ENCODE results near the gene ZNF728.
"Not testable (repeated sequence)": the region's sequence is repeated elsewhere in the genome, so short reads cannot be mapped to it uniquely, and the experiment has no call there.

Gene ZNF728

DNA sequence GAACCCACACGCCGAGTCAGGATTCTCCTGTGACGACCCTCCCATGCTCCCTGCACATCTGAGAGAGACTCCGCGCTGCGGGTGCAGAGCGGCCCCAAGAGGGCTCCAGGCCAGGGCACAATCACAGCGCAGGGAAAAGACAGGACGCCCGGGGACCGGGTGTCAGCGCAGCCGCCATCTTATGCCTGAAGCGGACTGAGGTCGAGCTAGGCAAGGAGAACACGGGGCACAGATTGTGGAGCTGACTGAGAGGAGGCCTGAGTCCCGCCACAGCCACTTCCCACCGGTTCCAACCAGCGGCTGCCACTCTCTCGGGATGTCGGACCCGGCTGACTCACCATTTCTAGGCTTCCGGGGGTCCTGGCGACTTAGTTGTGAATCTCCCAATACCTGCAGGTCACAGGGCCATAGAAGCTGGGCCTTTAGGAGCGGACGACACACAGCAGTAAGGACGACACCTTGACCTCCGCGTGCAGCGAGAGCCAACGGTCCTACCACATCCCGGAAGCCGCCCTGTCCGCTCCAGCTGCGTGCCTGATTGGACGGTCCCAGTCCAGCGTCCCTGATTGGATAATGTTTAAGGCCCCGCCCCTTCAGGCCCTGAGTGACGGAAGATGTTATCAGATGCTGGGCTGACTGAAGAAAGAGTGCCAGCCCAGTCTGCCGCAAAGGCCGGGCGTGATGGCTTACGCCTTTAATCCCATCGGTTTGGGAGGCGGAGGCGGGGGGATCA, at the start of gene ZNF728:
Gene ZNF728 (minus strand): TSS at position 487 of the 733 bp plus-strand sequence. CDS start 146 bp downstream, at position 341.
- no peak for DNase-seq

DNA sequence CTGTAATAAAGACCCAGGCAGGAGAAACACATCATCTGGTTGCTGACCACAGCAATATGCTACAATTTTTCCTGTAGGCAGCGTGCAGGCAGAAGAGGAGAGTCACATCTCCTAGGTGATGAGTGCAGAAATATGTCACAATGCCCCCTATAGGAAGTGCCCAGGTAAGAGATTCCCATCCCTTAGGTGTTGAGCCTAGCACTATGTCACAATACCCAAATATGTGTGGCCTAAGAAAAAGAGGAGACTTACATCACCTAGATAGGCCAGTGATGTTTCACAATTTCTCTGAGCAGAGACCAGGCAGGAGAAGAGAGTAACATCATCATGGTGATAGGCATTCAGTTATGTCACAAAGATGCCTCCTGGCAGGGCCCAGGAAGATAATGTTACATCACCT, 49.4 kb upstream of the ZNF728 start:
- DNase-seq = no peak

DNA sequence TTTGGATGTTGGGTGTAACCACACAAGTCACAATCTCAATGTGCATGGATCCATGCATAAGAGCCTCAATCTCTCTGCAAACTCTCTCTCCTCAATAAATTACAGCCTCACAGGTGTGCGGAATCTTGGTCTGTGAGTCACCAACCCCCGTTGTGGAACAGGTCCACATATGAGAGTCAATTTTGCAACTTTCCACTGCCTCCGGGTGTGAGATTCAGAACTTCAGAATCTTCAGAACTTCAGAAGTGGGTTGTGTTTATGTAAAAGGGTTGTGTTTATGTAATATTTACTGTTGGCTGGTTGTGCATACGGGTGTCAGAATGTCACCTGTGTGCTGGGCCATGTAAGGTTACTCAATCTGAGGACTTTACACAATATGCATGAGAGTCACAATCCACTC, 46.3 kb upstream of the ZNF728 start:
- DNase-seq = no peak

DNA sequence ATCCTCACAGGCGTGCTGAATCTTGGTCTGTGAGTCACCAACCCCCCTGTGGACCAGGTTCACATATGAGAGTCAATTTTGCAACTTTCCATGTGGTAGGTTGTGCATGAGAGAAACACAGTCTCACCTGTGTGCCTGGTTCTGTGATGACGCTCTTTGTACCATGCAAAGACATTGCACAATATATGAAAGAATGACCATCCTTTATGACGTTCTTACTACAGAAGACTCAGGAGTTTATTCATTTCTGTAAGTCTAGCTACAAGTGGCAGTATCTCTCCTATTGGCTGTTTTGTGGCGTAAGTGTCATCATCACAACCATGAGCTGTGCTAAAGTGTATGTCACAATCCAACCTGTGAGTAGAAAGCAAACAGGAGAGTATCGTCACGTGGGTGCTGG, 43.8 kb upstream of the ZNF728 start:
- no peak for DNase-seq

DNA sequence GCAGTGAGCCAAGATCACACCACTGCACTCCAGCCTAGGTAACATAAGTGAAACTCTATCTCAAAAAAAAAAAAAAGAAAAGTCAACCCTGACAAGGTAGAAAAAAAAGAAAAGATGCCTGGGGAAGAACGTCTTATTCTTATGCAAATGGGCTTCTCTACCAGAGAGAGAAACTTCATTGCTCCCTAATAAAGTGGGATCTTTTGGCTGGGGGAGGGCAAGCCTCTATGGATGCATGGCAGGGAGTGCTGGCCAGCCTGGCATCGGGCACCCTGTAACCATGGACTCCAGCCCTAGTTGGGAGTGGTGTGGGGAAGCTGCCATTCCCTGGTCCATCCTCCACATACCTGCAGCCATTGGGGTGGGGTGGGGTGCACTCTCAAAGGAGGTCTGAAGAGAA, 30.7 kb upstream of the ZNF728 start:
- no peak for DNase-seq

DNA sequence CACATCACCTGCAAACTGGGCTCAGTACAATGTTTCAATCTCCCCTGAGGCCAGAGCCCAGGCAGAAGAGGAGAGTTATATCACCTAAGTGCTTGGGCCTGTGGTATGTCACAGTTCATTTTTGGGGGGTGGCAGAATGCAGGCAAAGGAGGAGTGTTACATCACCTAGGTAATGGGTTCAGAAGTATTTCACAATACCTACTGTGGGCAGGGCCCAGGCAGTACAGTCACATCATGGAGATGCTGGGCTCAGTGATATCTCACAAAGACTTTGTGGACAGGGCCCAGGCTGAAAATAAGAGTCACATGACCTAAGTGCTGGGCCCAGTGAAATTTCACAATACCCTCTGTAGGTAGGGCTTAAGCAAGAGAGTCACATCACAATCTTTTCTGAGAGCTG, 12.7 kb upstream of the ZNF728 start:
- no peak for DNase-seq

DNA sequence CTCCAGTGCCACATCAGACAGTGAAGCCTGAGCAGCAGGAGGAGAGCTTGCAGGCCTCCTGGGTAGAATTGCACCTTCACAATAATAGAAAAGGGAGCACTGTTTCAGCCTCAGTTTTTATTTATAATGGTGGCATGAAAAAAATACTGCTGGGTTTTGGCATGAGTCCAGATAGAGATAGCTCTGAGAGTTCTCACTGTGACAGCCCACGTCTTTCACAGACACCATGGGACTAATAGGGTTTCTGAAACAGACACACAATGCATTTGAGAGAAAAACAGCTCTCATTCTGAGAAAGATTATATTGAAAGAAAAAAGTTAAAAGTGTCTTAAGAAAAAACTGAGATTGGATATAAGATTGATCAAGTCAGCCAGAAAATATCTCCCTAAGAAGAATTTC, 8.0 kb downstream of the ZNF728 start:
- DNase-seq = not testable (repeated sequence)

DNA sequence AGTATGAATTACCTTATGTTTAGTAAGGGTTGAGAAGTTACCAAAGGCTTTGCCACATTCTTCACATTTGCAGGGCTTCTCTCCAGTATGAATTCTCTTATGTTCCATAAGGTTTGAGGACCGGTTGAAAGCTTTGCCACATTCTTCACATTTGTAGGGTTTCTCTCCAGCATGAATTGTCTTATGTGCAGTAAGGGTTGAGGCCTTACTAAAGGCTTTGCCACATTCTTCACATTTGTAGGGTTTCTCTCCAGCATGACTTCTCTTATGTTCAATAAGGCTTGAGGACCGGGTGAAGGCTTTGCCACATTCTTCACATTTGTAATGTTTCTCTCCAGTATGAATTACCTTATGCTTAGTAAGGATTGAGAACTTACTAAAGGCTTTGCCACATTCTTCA, 26.7 kb downstream of the ZNF728 start:
- DNase-seq = no peak

DNA sequence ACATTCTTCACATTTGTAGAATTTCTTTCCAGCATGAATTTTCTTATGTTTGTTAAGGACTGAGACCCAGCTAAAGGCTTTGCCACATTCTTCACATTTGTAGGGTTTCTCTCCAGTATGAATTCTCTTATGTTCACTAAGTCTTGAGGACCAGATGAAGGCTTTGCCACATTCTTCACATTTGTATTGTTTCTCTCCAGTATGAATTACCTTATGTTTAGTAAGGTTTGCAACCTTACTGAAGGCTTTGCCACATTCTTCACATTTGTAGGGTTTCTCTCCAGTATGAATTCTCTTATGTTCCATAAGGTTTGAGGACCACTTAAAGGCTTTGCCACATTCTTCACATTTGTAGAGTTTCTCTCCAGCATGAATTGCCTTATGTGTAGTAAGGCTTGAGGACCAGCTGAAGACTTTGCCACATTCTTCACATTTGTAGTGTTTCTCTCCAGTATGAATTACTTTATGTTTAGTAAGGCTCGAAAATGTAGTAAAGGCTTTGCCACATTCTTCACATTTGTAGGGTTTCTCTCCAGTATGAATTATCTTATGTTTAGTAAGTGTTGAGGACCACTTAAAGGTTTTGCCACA, 27.3 kb downstream of the ZNF728 start:
- DNase-seq = not testable (repeated sequence)

DNA sequence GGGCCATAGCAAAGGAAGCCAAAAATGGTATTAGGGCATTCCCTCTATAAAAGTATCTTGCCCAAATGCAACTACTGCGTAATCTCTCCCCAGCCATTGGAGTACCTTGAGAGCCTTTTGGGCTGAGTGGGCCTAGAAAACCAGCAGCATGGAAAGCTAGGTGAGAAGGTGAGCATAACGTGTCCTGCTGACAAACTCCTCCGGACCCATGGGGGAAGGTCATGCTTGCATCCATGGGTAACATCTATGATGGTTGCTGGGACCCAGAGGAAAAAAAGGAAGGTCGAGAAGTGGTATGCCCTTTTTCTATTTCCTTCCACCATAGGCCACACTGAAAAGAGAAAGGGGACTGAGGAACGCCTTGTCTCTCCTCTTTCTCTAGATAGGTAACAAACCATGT, 57.4 kb downstream of the ZNF728 start:
- DNase-seq = peak; percentile 5

DNA sequence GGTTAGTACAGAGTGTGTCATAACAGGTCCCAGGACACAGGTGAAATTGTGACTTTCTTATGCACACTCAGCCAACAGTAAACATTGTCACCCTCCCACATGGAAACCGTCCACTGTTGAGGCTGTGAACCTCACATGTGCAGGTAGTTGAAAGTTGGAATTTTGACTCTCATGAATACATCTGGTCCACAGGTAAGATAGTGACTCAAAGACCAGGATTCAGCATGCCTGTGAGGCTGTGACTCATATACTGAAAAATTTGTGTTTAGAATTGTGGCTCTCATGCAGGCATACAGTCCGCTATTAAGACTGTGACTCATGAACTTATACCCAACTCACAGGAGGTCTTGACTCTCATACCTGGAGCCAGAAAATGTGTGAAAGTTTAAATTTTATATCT, 67.8 kb downstream of the ZNF728 start:
- DNase-seq = no peak

DNA sequence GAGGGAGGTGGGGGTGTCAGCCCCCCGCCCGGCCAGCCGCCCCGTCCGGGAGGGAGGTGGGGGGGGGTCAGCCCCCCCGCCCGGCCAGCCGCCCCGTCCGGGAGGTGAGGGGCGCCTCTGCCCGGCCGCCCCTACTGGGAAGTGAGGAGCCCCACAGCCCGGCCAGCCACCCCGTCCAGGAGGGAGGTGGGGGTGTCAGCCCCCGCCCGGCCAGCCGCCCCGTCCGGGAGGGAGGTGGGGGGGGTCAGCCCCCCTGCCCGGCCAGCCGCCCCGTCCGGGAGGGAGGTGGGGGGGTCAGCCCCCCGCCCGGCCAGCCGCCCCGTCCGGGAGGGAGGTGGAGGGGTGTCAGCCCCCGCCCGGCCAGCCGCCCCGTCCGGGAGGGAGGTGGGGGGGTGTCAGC, 75.4 kb downstream of the ZNF728 start:
- not testable (repeated sequence) for DNase-seq

DNA sequence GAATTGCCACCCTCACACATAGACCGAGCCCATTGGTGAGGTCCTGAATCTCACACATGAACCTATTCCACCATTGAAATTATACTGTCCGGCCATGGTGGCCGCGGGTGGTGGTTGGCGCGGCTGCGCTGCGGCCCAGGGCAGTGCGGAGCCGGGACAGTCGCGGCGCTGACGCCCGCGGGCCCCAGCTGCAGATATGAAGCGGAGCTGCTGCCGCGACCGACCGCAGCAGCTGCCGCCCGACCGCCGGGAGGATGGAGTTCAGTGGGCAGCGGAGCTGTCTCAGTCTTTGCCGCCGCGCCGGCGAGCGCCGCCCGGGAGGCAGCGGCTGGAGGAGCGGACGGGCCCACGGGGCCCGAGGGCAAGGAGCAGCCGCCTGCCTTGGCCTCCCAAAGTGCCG, 77.8 kb downstream of the ZNF728 start:
- not testable (repeated sequence) for DNase-seq

Measured in MV-4-11 (cell line).